SK-N-SH treated with all-trans-retinoic acid at 6 μM for 48 hours (cell line): ENCODE measurements around the gene KPNA2.
A peak's percentile ranks its signal among the peaks of the same experiment; 100 is the strongest.

Source experiments
- ATAC-seq: fragments of 200-7000 bp; cut with Tn5 transposase; 3 replicates; pipeline ENCODE4 v1.9.1; 2020; ENCODE audit warnings: mild to moderate bottlenecking, moderate library complexity
- CSDC2 ChIP-seq: fragments of 250-450 bp; sonication (Bioruptor Pico); IDR thresholded peaks from 2 replicates; pipeline ENCODE4 v1.5.0; 2020; ENCODE audit warnings: mild to moderate bottlenecking, moderate library complexity
- ESRRG ChIP-seq: fragments of 250-450 bp; sonication (Bioruptor Pico); IDR thresholded peaks from 2 replicates; pipeline ENCODE4 v1.6.1; 2021; ENCODE audit warnings: mild to moderate bottlenecking
- GLIS3 ChIP-seq: fragments of 250-450 bp; sonication (Bioruptor Pico); IDR thresholded peaks from 2 replicates; pipeline ENCODE4 v1.5.0; 2020; ENCODE audit warnings: mild to moderate bottlenecking, moderate library complexity
- ISL1 ChIP-seq: fragments of 250-450 bp; sonication (Bioruptor Pico); IDR thresholded peaks from 2 replicates; pipeline ENCODE4 v2.1.2; 2022; ENCODE audit warnings: mild to moderate bottlenecking, moderate library complexity
- OSR1 ChIP-seq: fragments of 250-450 bp; sonication (Bioruptor Pico); IDR thresholded peaks from 2 replicates; pipeline ENCODE4 v1.8.0; 2022; ENCODE audit warnings: moderate library complexity, mild to moderate bottlenecking, inconsistent platforms
- PPARA ChIP-seq: fragments of 250-450 bp; sonication (Bioruptor Pico); IDR thresholded peaks from 2 replicates; pipeline ENCODE4 v1.5.0; 2020; ENCODE audit warnings: mild to moderate bottlenecking, borderline replicate concordance
- RARB ChIP-seq: fragments of 250-450 bp; sonication (Bioruptor Pico); IDR thresholded peaks from 2 replicates; pipeline ENCODE4 v1.8.0; 2021; ENCODE audit warnings: mild to moderate bottlenecking, moderate library complexity
- SNAI2 ChIP-seq: fragments of 250-450 bp; sonication (Bioruptor Pico); IDR thresholded peaks from 2 replicates; pipeline ENCODE4 v1.5.0; 2020; ENCODE audit warnings: mild to moderate bottlenecking, moderate library complexity
- TCF4 ChIP-seq: fragments of 250-450 bp; sonication (Bioruptor Pico); IDR thresholded peaks from 2 replicates; pipeline ENCODE4 v1.8.0; 2021; ENCODE audit warnings: mild to moderate bottlenecking, moderate library complexity, borderline replicate concordance
- TOX ChIP-seq: fragments of 250-450 bp; sonication (Bioruptor Pico); IDR thresholded peaks from 2 replicates; pipeline ENCODE4 v1.8.0; 2021; ENCODE audit warnings: mild to moderate bottlenecking, moderate library complexity, borderline replicate concordance
- ZC3H10 ChIP-seq: fragments of 250-450 bp; sonication (Bioruptor Pico); IDR thresholded peaks from 2 replicates; pipeline ENCODE4 v1.5.1; 2021; ENCODE audit warnings: mild to moderate bottlenecking, moderate library complexity
- ZFP3 ChIP-seq: fragments of 250-450 bp; sonication (Bioruptor Pico); IDR thresholded peaks from 2 replicates; pipeline ENCODE4 v1.5.0; 2020; ENCODE audit warnings: mild to moderate bottlenecking, moderate library complexity
- ZFP30 ChIP-seq: fragments of 450-650 bp; formaldehyde crosslinking; IDR thresholded peaks from 2 replicates; pipeline ENCODE4 v1.5.0; 2022; ENCODE audit warnings: mild to moderate bottlenecking, moderate library complexity
- ZNF565 ChIP-seq: fragments of 450-650 bp; formaldehyde crosslinking; conservative IDR thresholded peaks from 2 replicates; pipeline ENCODE4 v1.5.0; 2020; ENCODE audit warnings: low read depth, mild to moderate bottlenecking, moderate library complexity
- ZNF70 ChIP-seq: fragments of 450-650 bp; formaldehyde crosslinking; IDR thresholded peaks from 2 replicates; pipeline ENCODE4 v1.5.0; 2020; ENCODE audit warnings: mild to moderate bottlenecking, moderate library complexity
- ZNF8 ChIP-seq: fragments of 450-650 bp; formaldehyde crosslinking; IDR thresholded peaks from 2 replicates; pipeline ENCODE4 v1.5.0; 2020; ENCODE audit warnings: mild to moderate bottlenecking, moderate library complexity
- TF ChIP-seq, protein P1 (sequence below): fragments of 250-450 bp; sonication (Bioruptor Pico); IDR thresholded peaks from 2 replicates; pipeline ENCODE4 v1.5.1; 2020; ENCODE audit warnings: low read depth, mild to moderate bottlenecking, moderate library complexity
- TF ChIP-seq, protein P2 (sequence below): fragments of 250-450 bp; sonication (Bioruptor Pico); IDR thresholded peaks from 2 replicates; pipeline ENCODE4 v1.8.0; 2021; ENCODE audit warnings: low read depth, mild to moderate bottlenecking, moderate library complexity, borderline replicate concordance
- TF ChIP-seq, protein P3 (sequence below): fragments of 250-450 bp; sonication (Bioruptor Pico); IDR thresholded peaks from 2 replicates; pipeline ENCODE4 v1.8.0; 2020; ENCODE audit warnings: mild to moderate bottlenecking, moderate library complexity, borderline replicate concordance
- TF ChIP-seq, protein P4 (sequence below): fragments of 250-450 bp; sonication (Bioruptor Pico); IDR thresholded peaks from 2 replicates; pipeline ENCODE4 v1.5.0; 2020; ENCODE audit warnings: mild to moderate bottlenecking, moderate library complexity

KPNA2 gene

DNA sequence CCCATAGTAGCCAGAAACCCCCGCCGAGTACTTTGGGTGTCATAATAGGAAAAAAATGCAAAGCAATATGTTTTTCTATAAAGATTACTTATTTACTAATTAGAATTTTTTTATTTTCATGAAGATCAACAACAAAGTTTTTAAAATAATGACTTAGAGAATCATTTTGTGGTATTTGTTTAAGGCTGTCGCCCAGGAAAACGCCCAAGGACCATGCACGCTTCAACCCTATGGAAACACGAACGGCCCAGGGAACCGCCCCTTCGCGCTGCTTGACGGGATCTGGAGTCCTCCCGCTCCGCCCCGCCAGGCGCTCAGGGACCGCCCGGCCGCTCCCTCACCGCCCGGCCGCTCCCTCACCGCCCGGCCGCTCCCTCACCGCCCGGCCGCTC, 408 bp upstream of the KPNA2 start:
- TF ChIP-seq TOX: no peak
- no peak for TF ChIP-seq ZFP3 (CRISPR knock-in tag)
- TF ChIP-seq CSDC2 (CRISPR knock-in tag): no peak
- TF ChIP-seq, protein P1, sequence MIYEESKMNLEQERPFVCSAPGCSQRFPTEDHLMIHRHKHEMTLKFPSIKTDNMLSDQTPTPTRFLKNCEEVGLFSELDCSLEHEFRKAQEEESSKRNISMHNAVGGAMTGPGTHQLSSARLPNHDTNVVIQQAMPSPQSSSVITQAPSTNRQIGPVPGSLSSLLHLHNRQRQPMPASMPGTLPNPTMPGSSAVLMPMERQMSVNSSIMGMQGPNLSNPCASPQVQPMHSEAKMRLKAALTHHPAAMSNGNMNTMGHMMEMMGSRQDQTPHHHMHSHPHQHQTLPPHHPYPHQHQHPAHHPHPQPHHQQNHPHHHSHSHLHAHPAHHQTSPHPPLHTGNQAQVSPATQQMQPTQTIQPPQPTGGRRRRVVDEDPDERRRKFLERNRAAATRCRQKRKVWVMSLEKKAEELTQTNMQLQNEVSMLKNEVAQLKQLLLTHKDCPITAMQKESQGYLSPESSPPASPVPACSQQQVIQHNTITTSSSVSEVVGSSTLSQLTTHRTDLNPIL (CRISPR knock-in tag): no peak
- peak; percentile 93 for ATAC-seq

DNA sequence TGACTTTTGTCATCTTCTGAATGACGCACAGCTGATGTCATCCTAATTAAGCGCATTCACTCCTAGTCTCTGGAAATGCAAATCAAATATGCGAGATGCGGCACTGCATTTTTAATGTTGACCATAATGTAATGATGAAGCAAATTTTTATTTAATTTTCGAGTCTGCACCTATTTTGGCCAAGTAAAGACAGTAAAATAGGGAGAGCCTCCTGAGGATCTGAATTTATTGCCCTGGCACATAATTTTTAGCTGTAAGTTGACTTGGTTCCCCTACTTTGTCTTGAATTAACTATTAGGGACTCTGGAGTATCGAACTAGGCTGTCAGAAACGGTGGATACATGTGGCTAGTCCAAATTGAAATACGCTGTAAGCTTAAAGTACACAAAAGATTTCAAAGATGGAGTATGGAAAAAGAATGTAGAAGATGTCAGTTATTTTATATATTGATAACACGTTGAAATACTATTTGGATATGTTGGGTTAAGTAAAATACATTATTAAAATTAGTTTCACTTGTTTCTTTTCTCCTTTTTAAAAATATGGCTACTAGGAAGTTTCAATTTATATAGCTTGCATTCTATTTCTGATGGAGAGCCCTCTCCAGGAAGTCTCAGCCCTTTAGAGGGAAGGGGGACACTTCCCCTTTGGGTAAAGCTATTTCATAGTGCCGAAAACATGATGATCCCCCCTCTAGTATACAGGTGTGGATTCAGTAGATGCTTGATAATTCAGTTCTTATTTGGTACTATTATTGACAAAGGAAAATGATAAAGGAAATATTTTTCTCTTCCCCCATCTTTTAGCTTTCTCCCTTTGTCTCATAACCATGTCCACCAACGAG, 991 bp downstream of the KPNA2 start:
- TF ChIP-seq ZNF565 (CRISPR knock-in tag) (no peak), ISL1 (CRISPR knock-in tag) (no peak), ZC3H10 (CRISPR knock-in tag) (no peak)
- ATAC-seq: no peak

DNA sequence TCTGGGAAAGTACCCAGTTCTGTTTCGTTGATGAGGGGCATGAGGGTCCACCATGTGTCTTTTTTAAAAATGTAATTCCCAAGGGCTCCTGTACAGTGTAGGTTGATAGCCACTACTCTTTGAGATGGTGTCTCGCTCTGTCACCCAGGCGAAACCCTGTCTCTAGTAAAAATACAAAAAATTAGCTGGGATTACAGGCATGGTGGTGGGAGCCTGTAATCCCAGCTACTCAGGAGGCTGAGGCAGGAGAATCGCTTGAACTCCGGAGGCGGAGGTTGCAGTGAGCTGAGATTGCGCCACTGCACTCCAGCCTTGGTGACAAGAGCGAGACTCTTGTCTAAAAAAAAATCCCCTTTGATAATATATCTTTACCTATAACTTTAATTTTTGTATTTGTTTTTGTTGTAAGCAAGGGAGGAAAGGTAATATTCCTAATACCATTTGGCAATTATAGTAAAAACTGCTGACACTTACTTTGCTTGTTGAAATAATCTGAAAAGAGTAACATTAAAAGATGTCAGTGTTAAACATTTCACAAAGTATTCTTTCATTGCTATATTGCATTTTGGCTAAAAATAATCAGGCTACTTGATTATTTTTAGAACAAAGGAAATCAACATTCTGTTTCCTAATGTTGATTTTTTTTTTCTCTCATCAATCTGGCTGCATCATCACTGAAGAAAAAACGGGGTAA, 11.8 kb downstream of the KPNA2 start:
- TF ChIP-seq, protein P1 (CRISPR knock-in tag): no peak
- TF ChIP-seq TCF4 (CRISPR knock-in tag) (no peak), ISL1 (CRISPR knock-in tag) (no peak), ZNF70 (CRISPR knock-in tag) (no peak), TOX (no peak), ZNF8 (no peak), PPARA (no peak), ESRRG (CRISPR knock-in tag) (no peak), SNAI2 (CRISPR knock-in tag) (no peak), ZC3H10 (CRISPR knock-in tag) (no peak), RARB (CRISPR knock-in tag) (no peak), GLIS3 (CRISPR knock-in tag) (no peak), OSR1 (no peak), ZNF565 (CRISPR knock-in tag) (no peak), ZFP30 (CRISPR knock-in tag) (no peak), CSDC2 (CRISPR knock-in tag) (no peak), ZFP3 (CRISPR knock-in tag) (no peak)
- TF ChIP-seq, protein P2, sequence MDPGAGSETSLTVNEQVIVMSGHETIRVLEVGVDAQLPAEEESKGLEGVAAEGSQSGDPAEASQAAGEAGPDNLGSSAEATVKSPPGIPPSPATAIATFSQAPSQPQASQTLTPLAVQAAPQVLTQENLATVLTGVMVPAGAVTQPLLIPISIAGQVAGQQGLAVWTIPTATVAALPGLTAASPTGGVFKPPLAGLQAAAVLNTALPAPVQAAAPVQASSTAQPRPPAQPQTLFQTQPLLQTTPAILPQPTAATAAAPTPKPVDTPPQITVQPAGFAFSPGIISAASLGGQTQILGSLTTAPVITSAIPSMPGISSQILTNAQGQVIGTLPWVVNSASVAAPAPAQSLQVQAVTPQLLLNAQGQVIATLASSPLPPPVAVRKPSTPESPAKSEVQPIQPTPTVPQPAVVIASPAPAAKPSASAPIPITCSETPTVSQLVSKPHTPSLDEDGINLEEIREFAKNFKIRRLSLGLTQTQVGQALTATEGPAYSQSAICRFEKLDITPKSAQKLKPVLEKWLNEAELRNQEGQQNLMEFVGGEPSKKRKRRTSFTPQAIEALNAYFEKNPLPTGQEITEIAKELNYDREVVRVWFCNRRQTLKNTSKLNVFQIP (CRISPR knock-in tag): no peak
- TF ChIP-seq, protein P3, sequence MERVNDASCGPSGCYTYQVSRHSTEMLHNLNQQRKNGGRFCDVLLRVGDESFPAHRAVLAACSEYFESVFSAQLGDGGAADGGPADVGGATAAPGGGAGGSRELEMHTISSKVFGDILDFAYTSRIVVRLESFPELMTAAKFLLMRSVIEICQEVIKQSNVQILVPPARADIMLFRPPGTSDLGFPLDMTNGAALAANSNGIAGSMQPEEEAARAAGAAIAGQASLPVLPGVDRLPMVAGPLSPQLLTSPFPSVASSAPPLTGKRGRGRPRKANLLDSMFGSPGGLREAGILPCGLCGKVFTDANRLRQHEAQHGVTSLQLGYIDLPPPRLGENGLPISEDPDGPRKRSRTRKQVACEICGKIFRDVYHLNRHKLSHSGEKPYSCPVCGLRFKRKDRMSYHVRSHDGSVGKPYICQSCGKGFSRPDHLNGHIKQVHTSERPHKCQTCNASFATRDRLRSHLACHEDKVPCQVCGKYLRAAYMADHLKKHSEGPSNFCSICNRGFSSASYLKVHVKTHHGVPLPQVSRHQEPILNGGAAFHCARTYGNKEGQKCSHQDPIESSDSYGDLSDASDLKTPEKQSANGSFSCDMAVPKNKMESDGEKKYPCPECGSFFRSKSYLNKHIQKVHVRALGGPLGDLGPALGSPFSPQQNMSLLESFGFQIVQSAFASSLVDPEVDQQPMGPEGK (CRISPR knock-in tag): no peak
- TF ChIP-seq, protein P4, sequence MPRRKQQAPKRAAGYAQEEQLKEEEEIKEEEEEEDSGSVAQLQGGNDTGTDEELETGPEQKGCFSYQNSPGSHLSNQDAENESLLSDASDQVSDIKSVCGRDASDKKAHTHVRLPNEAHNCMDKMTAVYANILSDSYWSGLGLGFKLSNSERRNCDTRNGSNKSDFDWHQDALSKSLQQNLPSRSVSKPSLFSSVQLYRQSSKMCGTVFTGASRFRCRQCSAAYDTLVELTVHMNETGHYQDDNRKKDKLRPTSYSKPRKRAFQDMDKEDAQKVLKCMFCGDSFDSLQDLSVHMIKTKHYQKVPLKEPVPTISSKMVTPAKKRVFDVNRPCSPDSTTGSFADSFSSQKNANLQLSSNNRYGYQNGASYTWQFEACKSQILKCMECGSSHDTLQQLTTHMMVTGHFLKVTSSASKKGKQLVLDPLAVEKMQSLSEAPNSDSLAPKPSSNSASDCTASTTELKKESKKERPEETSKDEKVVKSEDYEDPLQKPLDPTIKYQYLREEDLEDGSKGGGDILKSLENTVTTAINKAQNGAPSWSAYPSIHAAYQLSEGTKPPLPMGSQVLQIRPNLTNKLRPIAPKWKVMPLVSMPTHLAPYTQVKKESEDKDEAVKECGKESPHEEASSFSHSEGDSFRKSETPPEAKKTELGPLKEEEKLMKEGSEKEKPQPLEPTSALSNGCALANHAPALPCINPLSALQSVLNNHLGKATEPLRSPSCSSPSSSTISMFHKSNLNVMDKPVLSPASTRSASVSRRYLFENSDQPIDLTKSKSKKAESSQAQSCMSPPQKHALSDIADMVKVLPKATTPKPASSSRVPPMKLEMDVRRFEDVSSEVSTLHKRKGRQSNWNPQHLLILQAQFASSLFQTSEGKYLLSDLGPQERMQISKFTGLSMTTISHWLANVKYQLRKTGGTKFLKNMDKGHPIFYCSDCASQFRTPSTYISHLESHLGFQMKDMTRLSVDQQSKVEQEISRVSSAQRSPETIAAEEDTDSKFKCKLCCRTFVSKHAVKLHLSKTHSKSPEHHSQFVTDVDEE (CRISPR knock-in tag): no peak
- TF ChIP-seq, all 23 proteins: peak for 0
- no peak for ATAC-seq

DNA sequence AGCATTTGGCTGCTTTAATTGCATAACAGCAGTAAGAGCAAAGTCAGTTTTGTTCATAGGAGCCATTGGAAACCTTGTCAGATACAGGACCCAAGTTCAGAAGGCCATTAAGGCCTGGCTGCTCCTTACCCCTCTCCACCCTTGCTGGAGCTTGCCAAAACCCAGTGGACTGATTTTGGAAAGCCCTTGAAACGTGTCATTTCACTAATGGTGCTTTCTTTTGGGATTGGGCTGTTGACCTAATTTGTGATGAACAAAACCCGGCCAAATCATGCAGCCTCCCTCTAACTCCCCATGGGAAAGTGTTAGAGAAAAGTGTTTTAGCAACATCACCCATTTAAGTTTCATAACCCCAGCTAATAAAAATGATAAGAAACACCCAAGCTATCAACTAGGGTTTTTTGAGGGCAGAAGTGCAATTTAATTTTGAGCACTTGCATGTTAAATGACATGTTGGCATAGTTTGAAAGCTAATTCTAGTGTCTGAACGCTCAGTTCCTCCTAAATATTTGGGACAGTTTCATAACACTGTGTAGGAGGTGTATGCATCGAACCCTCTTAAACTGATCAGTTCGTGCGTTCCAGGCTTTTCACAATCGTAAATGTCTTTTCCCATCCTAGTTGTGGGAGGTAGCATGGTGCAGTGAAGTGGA, 12.5 kb downstream of the KPNA2 start:
- ATAC-seq: peak; percentile 10; the same call in 2 of the 3 replicates
